Left lung (tissue), 10 donors: ENCODE measurements around the gene VTI1A. TPM values are rescaled to one million over a fixed set of nuclear protein-coding genes. Genes with fewer than 3 reads are reported as not detected.

ENCODE experiments used
- ATAC-seq: fragments of 200-7000 bp; cut with Tn5 transposase; one replicate; pipeline ENCODE4 v1.9.1; 2020; ENCODE audit warnings: moderate library complexity
- DNase-seq, 4 donors: peaks; one replicate each; pipeline ENCODE4 v3.0.0-alpha.2; 2013 to 2020
- H3K27ac ChIP-seq, 2 donors: fragments of 200-600 bp; sonication (generic) in 1 of 2; one replicate each; pipeline versions ENCODE4 v1.5.0 to v1.8.0; 2020 to 2021
- H3K27me3 ChIP-seq, 2 donors: fragments of 200-600 bp; sonication (generic) in 1 of 2; one replicate each; pipeline versions ENCODE4 v1.5.0 to v1.8.0; 2020 to 2021
- H3K36me3 ChIP-seq, 2 donors: fragments of 200-600 bp; sonication (generic) in 1 of 2; one replicate each; pipeline versions ENCODE4 v1.5.0 to v1.8.0; 2020 to 2021
- H3K4me1 ChIP-seq, 2 donors: fragments of 200-600 bp; one replicate each; pipeline ENCODE4 v1.8.0; 2021
- H3K4me3 ChIP-seq, 2 donors: fragments of 200-600 bp; sonication (generic) in 1 of 2; one replicate each; pipeline versions ENCODE4 v1.5.0 to v1.8.0; 2020 to 2021; ENCODE audit warnings: mild to moderate bottlenecking in 1 of 2
- H3K9me3 ChIP-seq, 2 donors: fragments of 200-600 bp; sonication (generic) in 1 of 2; one replicate each; pipeline versions ENCODE4 v1.5.0 to v1.8.0; 2020 to 2021
- CTCF ChIP-seq, 2 donors: fragments of 200-600 bp; sonication (generic) in 1 of 2; IDR thresholded peaks; one replicate each; pipeline versions ENCODE4 v1.5.0 to v1.8.0; 2021; ENCODE audit warnings: antibody characterized with exemption in 2 of 2
- intact Hi-C, 2 donors: fragments of 100-400 bp; cut with DNase I; formaldehyde crosslinking; loops; one replicate each; pipeline versions ENCODE4 v1.11.2 to v1.14.2; 2022
- polyA plus RNA-seq, 6 donors: library from polyadenylated mRNA; unstranded; fragments of 120-200 nt; gene quantifications; one replicate each; pipeline ENCODE4 v1.2.1, GENCODE V29; 2013; ENCODE audit not compliant: insufficient read length in 6 of 6
- total RNA-seq, 2 donors: library from RNA; stranded (reverse); fragmentation: NEBNext Ultra II Directional; extraction: Animal tissue kit (Norgen Biotek cat#: 25700); gene quantifications; one replicate each; pipeline ENCODE4 v1.2.1, GENCODE V29; 2021
- donor health status: DM: no; HTN: yes; CAD: no.
- donor health status: DM: no; HTN: no; CAD: no.

VTI1A gene
- total and polyA plus RNA-seq, 8 donors = 13.6 to 39.0 (median 17.7) TPM

- peak; percentile 52 to 61 for TF ChIP-seq CTCF (IDR thresholded peaks at IDR 0.05)
- DNase-seq (peak in 1 of 4 donors; percentile 41), ATAC-seq (peak; percentile 89)
- H3K4me1 ChIP-seq = no peaks in the 10 kb centered on the region
- H3K9me3 ChIP-seq = no peaks in the 10 kb centered on the region
- peaks cover 0 to 23% of the 10 kb centered on the region in 2 donors for H3K36me3 ChIP-seq
- intact Hi-C loops = no loop called here
- H3K4me3 ChIP-seq = no peak overlapping the region
- H3K27me3 ChIP-seq = no peaks in the 10 kb centered on the region
- H3K27ac ChIP-seq = no peak overlapping the region
Measured at GRCh38 chr10:112471878-112472487, 25.0 kb downstream of the VTI1A start.

GRCh38 chr10:112475575-112476218 is 28.7 kb downstream of the VTI1A start:
- Histone ChIP-seq H3K4me3 (no peak overlapping the region), H3K27me3 (no peaks in the 10 kb centered on the region), H3K27ac (no peak overlapping the region), H3K36me3 (peaks cover 0 to under 1% of the 10 kb centered on the region in 2 donors), H3K4me1 (no peaks in the 10 kb centered on the region), H3K9me3 (no peaks in the 10 kb centered on the region)
- TF ChIP-seq CTCF (IDR thresholded peaks at IDR 0.05) = no peak
- DNase-seq (peak in 1 of 4 donors; percentile 30), ATAC-seq (peak; percentile 16)
- intact Hi-C loops = no loop called here

- Histone ChIP-seq H3K4me3 (no peak overlapping the region), H3K27me3 (no peaks in the 10 kb centered on the region), H3K4me1 (no peaks in the 10 kb centered on the region), H3K27ac (no peak overlapping the region), H3K9me3 (no peaks in the 10 kb centered on the region), H3K36me3 (no peaks in the 10 kb centered on the region)
- DNase-seq (peak in 1 of 4 donors; percentile 52), ATAC-seq (no peak)
- TF ChIP-seq CTCF (IDR thresholded peaks at IDR 0.05) = no peak
- intact Hi-C loops = no loop called here
Measured at GRCh38 chr10:112481602-112482001, 34.6 kb downstream of the VTI1A start.

- Histone ChIP-seq H3K27me3 (no peaks in the 10 kb centered on the region), H3K4me1 (no peaks in the 10 kb centered on the region), H3K27ac (no peak overlapping the region), H3K9me3 (no peaks in the 10 kb centered on the region), H3K4me3 (no peak overlapping the region), H3K36me3 (no peaks in the 10 kb centered on the region)
- intact Hi-C loops = no loop called here
- no peak for DNase-seq
- no peak for ATAC-seq
- no peak for TF ChIP-seq CTCF (IDR thresholded peaks at IDR 0.05)
Measured at GRCh38 chr10:112484399-112484798, 37.4 kb downstream of the VTI1A start.

GRCh38 chr10:112487964-112488363 is 40.9 kb downstream of the VTI1A start:
- no peak for ATAC-seq
- intact Hi-C loops = no loop called here

More at GRCh38 chr10:112487964-112488363, 40.9 kb downstream of the VTI1A start:
- H3K4me1 ChIP-seq = peaks cover 2 to 10% of the 10 kb centered on the region in 2 donors
- TF ChIP-seq CTCF (IDR thresholded peaks at IDR 0.05) = no peak
- no peaks in the 10 kb centered on the region for H3K27me3 ChIP-seq
- DNase-seq = no peak
- no peaks in the 10 kb centered on the region for H3K36me3 ChIP-seq
- H3K9me3 ChIP-seq = no peaks in the 10 kb centered on the region
- H3K4me3 ChIP-seq = no peak overlapping the region
- H3K27ac ChIP-seq = no peak overlapping the region
